Measurements from ENCODE around the gene EXOC2. TPM values are rescaled to one million over a fixed set of nuclear protein-coding genes. Genes with fewer than 3 reads are reported as not detected.

EXOC2 gene
- total RNA-seq, 4 donors from 2014 or later = 7.6 to 22.5 (median 20.2) TPM

DNA sequence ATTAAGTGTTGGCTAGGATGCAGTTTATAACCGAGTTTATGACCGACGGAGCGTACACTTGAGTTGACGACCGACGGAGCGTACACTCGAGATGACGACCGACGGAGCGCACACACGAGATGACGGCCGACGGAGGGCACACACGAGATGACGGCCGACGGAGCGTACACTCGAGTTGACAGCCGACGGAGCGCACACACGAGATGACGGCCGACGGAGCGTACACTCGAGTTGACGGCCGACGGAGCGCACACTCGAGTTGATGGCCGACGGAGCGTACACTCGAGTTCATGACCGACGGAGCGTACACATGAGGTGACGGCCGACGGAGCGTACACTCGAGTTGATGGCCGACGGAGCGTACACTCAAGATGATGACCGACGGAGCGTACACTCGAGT lies 155.8 kb downstream of the EXOC2 start:
- intact Hi-C loops (cut with DNase I; ENCODE audit: low total_unique reads) = no loop called here
- WGBS, 2 donors (ENCODE audit: low coverage in 1 of 2) = 94 to 95% methylated on average over 43 to 56 of the region's 56 CpGs
- Histone ChIP-seq H3K4me1 (no peaks in the 10 kb centered on the region), H3K4me3 (no peak overlapping the region), H3K36me3 (peaks cover 0 to 7% (median 3%) of the 10 kb centered on the region in 4 donors), H3K9me3 (peaks cover 12% of the 10 kb centered on the region in 2 donors), H3K27me3 (no peaks in the 10 kb centered on the region), H3K27ac (no peak overlapping the region)
- DNase-seq = no peak
- TF ChIP-seq POLR2AphosphoS5 (IDR thresholded peaks at IDR 0.05) = no peak
- no peak for TF ChIP-seq EP300 (IDR thresholded peaks at IDR 0.05; ENCODE audit: low read depth)
- TF ChIP-seq POLR2A (IDR thresholded peaks at IDR 0.05) = no peak
- TF ChIP-seq, protein P1, sequence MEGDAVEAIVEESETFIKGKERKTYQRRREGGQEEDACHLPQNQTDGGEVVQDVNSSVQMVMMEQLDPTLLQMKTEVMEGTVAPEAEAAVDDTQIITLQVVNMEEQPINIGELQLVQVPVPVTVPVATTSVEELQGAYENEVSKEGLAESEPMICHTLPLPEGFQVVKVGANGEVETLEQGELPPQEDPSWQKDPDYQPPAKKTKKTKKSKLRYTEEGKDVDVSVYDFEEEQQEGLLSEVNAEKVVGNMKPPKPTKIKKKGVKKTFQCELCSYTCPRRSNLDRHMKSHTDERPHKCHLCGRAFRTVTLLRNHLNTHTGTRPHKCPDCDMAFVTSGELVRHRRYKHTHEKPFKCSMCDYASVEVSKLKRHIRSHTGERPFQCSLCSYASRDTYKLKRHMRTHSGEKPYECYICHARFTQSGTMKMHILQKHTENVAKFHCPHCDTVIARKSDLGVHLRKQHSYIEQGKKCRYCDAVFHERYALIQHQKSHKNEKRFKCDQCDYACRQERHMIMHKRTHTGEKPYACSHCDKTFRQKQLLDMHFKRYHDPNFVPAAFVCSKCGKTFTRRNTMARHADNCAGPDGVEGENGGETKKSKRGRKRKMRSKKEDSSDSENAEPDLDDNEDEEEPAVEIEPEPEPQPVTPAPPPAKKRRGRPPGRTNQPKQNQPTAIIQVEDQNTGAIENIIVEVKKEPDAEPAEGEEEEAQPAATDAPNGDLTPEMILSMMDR (IDR thresholded peaks at IDR 0.05) = no peak
- in situ Hi-C loops (cut with MboI; ENCODE audit: low pct_ligation_motif_present in 1 of 4, low pct_unique_long_range_greater_than_20kb in 1 of 4, low sequenced_read_pairs in 3 of 4) = no loop called here

DNA sequence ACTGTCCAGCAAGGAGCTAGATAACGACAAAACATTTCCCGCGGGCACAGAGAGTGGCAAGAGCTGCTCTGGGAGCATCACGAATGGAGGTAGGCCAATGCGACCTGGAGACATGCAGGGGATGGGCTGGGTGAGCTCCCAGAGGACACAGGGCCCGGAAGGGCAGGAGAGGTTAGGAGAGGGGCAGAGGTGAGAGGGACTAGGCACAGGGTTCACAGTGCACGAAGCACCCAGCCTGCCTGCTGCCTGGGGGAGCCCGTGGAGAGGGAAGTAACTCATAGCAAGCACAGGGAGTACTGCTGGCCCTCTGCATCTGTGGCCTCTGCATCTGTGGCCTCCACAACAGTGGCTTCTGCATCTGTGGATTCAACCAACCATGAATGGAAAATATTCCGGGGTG lies 162.5 kb downstream of the EXOC2 start:
- intact Hi-C loops (cut with DNase I; ENCODE audit: low total_unique reads) = no loop called here
- H3K36me3 ChIP-seq = peaks cover 0 to 7% (median 0%) of the 10 kb centered on the region in 4 donors
- H3K4me1 ChIP-seq = no peaks in the 10 kb centered on the region
- no peaks in the 10 kb centered on the region for H3K27me3 ChIP-seq
- H3K4me3 ChIP-seq = no peak overlapping the region
- H3K9me3 ChIP-seq = no peaks in the 10 kb centered on the region
- 91 to 100% methylated on average over 1 to 9 of the region's 9 CpGs for WGBS, 2 donors (ENCODE audit: low coverage in 1 of 2)
- TF ChIP-seq POLR2AphosphoS5 (IDR thresholded peaks at IDR 0.05) (no peak), EP300 (IDR thresholded peaks at IDR 0.05; ENCODE audit: low read depth) (no peak), POLR2A (IDR thresholded peaks at IDR 0.05) (no peak)
- TF ChIP-seq, protein P1 (IDR thresholded peaks at IDR 0.05) = no peak
- DNase-seq = no peak
- no peak overlapping the region for H3K27ac ChIP-seq
- in situ Hi-C loops (cut with MboI; ENCODE audit: low pct_ligation_motif_present in 1 of 4, low pct_unique_long_range_greater_than_20kb in 1 of 4, low sequenced_read_pairs in 3 of 4) = no loop called here

- Histone ChIP-seq H3K9me3 (no peaks in the 10 kb centered on the region), H3K4me3 (no peak overlapping the region), H3K4me1 (no peaks in the 10 kb centered on the region), H3K36me3 (peaks cover 0 to 7% (median 0%) of the 10 kb centered on the region in 4 donors), H3K27me3 (no peaks in the 10 kb centered on the region), H3K27ac (no peak overlapping the region)
- intact Hi-C loops (cut with DNase I; ENCODE audit: low total_unique reads) (no loop called here), in situ Hi-C loops (cut with MboI; ENCODE audit: low pct_ligation_motif_present in 1 of 4, low pct_unique_long_range_greater_than_20kb in 1 of 4, low sequenced_read_pairs in 3 of 4) (no loop called here)
- 97 to 100% methylated on average over 2 to 18 of the region's 18 CpGs for WGBS, 2 donors (ENCODE audit: low coverage in 1 of 2)
- no peak for TF ChIP-seq POLR2A (IDR thresholded peaks at IDR 0.05)
- TF ChIP-seq POLR2AphosphoS5 (IDR thresholded peaks at IDR 0.05) = no peak
- TF ChIP-seq EP300 (IDR thresholded peaks at IDR 0.05; ENCODE audit: low read depth) = no peak
- TF ChIP-seq, protein P1 (IDR thresholded peaks at IDR 0.05) = no peak
- no peak for DNase-seq
Measured at GRCh38 chr6:528989-529388, 163.9 kb downstream of the EXOC2 start.

DNA sequence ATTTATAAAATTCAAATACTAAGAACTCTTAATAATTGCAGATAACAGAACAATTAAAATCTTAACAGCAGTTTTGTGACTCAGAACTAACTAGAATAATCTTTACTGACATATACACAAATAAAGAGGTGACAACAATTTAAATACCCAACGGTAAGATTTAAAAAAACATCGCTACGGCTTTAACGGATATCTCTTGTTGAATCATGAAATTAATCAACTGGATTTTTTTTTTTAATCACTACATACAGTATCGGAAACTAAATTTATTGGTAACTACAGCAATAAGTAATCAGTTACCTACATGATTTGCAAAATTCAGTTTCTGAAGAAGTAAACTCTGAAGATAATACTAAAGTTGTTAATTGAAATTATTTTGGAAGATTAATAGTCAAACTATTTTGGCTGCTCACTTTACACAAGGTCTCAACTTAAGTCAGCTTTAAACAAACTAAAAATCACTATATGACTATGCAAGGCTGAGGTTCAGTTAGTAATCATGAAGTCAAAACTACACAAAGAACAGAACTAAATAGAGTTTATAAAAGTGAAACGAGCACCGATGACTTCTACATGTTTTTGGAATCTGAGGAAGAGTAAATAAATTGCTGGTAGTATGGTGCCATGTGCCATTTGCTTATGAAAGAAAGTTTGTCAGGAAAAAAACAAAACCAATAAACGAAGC lies 164.8 kb downstream of the EXOC2 start:
- WGBS, 2 donors (ENCODE audit: low coverage in 1 of 2) = 69 to 84% methylated on average over 8 of the region's 8 CpGs
- Histone ChIP-seq H3K4me3 (no peak overlapping the region), H3K9me3 (no peaks in the 10 kb centered on the region), H3K36me3 (peaks cover 0 to 7% (median 0%) of the 10 kb centered on the region in 4 donors), H3K27ac (no peak overlapping the region), H3K27me3 (no peaks in the 10 kb centered on the region), H3K4me1 (no peaks in the 10 kb centered on the region)
- in situ Hi-C loops (cut with MboI; ENCODE audit: low pct_ligation_motif_present in 1 of 4, low pct_unique_long_range_greater_than_20kb in 1 of 4, low sequenced_read_pairs in 3 of 4) = no loop called here
- intact Hi-C loops (cut with DNase I; ENCODE audit: low total_unique reads) = no loop called here
- no peak for DNase-seq
- TF ChIP-seq POLR2A (IDR thresholded peaks at IDR 0.05) (no peak), EP300 (IDR thresholded peaks at IDR 0.05; ENCODE audit: low read depth) (no peak), POLR2AphosphoS5 (IDR thresholded peaks at IDR 0.05) (no peak)
- TF ChIP-seq, protein P1 (IDR thresholded peaks at IDR 0.05) = no peak

Data from transverse colon (tissue), 4 donors.